ENCODE measurements around the gene TNIK. TPM values are rescaled to one million over a fixed set of nuclear protein-coding genes. Genes with fewer than 3 reads are reported as not detected.
A peak's percentile ranks its signal among the peaks of the same experiment; 100 is the strongest.

Gene TNIK
- total RNA-seq, 1 experiment from 2014 or later, result 0.47 TPM

GRCh38 chr3:171195686-171196085, 264.5 kb downstream of the TNIK start:
- Histone ChIP-seq H3K4me3 (no peak overlapping the region), H3K9me3 (replicated peaks) (no peaks in the 10 kb centered on the region), H3K36me3 (no peaks in the 10 kb centered on the region), H3K27ac (no peak overlapping the region), H3K4me1 (replicated peaks) (peaks cover 32% of the 10 kb centered on the region), H3K27me3 (replicated peaks) (no peaks in the 10 kb centered on the region)
- no peak for DNase-seq (ENCODE audit: low read depth in 1 of 2, low spot score in 2 of 2)

GRCh38 chr3:171194965-171195364, 265.2 kb downstream of the TNIK start:
- no peak for DNase-seq (ENCODE audit: low read depth in 1 of 2, low spot score in 2 of 2)
- Histone ChIP-seq H3K4me1 (replicated peaks) (peaks cover 24% of the 10 kb centered on the region), H3K9me3 (replicated peaks) (no peaks in the 10 kb centered on the region), H3K4me3 (no peak overlapping the region), H3K36me3 (no peaks in the 10 kb centered on the region), H3K27me3 (replicated peaks) (no peaks in the 10 kb centered on the region), H3K27ac (no peak overlapping the region)

GRCh38 chr3:171193693-171194092, 266.5 kb downstream of the TNIK start:
- Histone ChIP-seq H3K27me3 (replicated peaks) (no peaks in the 10 kb centered on the region), H3K9me3 (replicated peaks) (no peaks in the 10 kb centered on the region), H3K36me3 (no peaks in the 10 kb centered on the region), H3K27ac (no peak overlapping the region), H3K4me3 (no peak overlapping the region), H3K4me1 (replicated peaks) (peaks cover 17% of the 10 kb centered on the region)
- DNase-seq (ENCODE audit: low read depth in 1 of 2, low spot score in 2 of 2), result no peak

- no peaks in the 10 kb centered on the region for H3K27me3 ChIP-seq (replicated peaks)
- no peak overlapping the region for H3K4me3 ChIP-seq
- H3K36me3 ChIP-seq, result no peaks in the 10 kb centered on the region
- H3K9me3 ChIP-seq (replicated peaks), result no peaks in the 10 kb centered on the region
- no peak overlapping the region for H3K27ac ChIP-seq
- peaks cover 17% of the 10 kb centered on the region for H3K4me1 ChIP-seq (replicated peaks)
- peak; percentile 44 to 58 for DNase-seq (ENCODE audit: low read depth in 1 of 2, low spot score in 2 of 2)
These were observed 267.9 kb downstream of the TNIK start for GRCh38 chr3:171192176-171192854.

- Histone ChIP-seq H3K9me3 (replicated peaks) (no peaks in the 10 kb centered on the region), H3K36me3 (no peaks in the 10 kb centered on the region), H3K27me3 (replicated peaks) (no peaks in the 10 kb centered on the region), H3K27ac (no peak overlapping the region), H3K4me1 (replicated peaks) (peaks cover 22% of the 10 kb centered on the region), H3K4me3 (no peak overlapping the region)
- no peak for DNase-seq (ENCODE audit: low read depth in 1 of 2, low spot score in 2 of 2)
These were observed 269.5 kb downstream of the TNIK start for GRCh38 chr3:171190668-171191067.

GRCh38 chr3:171189394-171190080, 270.7 kb downstream of the TNIK start:
- Histone ChIP-seq H3K4me1 (replicated peaks) (peaks cover 33% of the 10 kb centered on the region), H3K27me3 (replicated peaks) (no peaks in the 10 kb centered on the region), H3K9me3 (replicated peaks) (no peaks in the 10 kb centered on the region), H3K27ac (no peak overlapping the region), H3K4me3 (no peak overlapping the region), H3K36me3 (no peaks in the 10 kb centered on the region)
- no peak for DNase-seq (ENCODE audit: low read depth in 1 of 2, low spot score in 2 of 2)

GRCh38 chr3:171187706-171188290, 272.4 kb downstream of the TNIK start:
- H3K36me3 ChIP-seq, result no peaks in the 10 kb centered on the region
- H3K4me3 ChIP-seq, result no peak overlapping the region
- H3K4me1 ChIP-seq (replicated peaks), result peaks cover 28% of the 10 kb centered on the region
- no peak overlapping the region for H3K27ac ChIP-seq
- peak in 1 of 2 experiments; percentile 23 for DNase-seq (ENCODE audit: low read depth in 1 of 2, low spot score in 2 of 2)
- no peaks in the 10 kb centered on the region for H3K9me3 ChIP-seq (replicated peaks)
- no peaks in the 10 kb centered on the region for H3K27me3 ChIP-seq (replicated peaks)

GRCh38 chr3:171186817-171187500, 273.2 kb downstream of the TNIK start:
- H3K4me1 ChIP-seq (replicated peaks), result peaks cover 20% of the 10 kb centered on the region
- H3K27me3 ChIP-seq (replicated peaks), result no peaks in the 10 kb centered on the region
- no peak for DNase-seq (ENCODE audit: low read depth in 1 of 2, low spot score in 2 of 2)
- H3K4me3 ChIP-seq, result no peak overlapping the region
- no peaks in the 10 kb centered on the region for H3K36me3 ChIP-seq
- H3K9me3 ChIP-seq (replicated peaks), result no peaks in the 10 kb centered on the region
- no peak overlapping the region for H3K27ac ChIP-seq

- Histone ChIP-seq H3K27ac (no peak overlapping the region), H3K4me3 (no peak overlapping the region), H3K27me3 (replicated peaks) (no peaks in the 10 kb centered on the region), H3K4me1 (replicated peaks) (peaks cover 18% of the 10 kb centered on the region; the same call in 1 of the 2 replicates), H3K9me3 (replicated peaks) (no peaks in the 10 kb centered on the region), H3K36me3 (no peaks in the 10 kb centered on the region)
- DNase-seq (ENCODE audit: low read depth in 1 of 2, low spot score in 2 of 2), result no peak
These were observed 273.8 kb downstream of the TNIK start for GRCh38 chr3:171186383-171186782.

- no peak for DNase-seq (ENCODE audit: low read depth in 1 of 2, low spot score in 2 of 2)
- Histone ChIP-seq H3K9me3 (replicated peaks) (no peaks in the 10 kb centered on the region), H3K4me3 (no peak overlapping the region), H3K36me3 (no peaks in the 10 kb centered on the region), H3K27me3 (replicated peaks) (no peaks in the 10 kb centered on the region), H3K27ac (no peak overlapping the region), H3K4me1 (replicated peaks) (peaks cover 18% of the 10 kb centered on the region; the same call in 1 of the 2 replicates)
These were observed 274.2 kb downstream of the TNIK start for GRCh38 chr3:171185959-171186358.

- H3K4me3 ChIP-seq, result no peak overlapping the region
- H3K27ac ChIP-seq, result no peak overlapping the region
- no peak for DNase-seq (ENCODE audit: low read depth in 1 of 2, low spot score in 2 of 2)
- H3K36me3 ChIP-seq, result no peaks in the 10 kb centered on the region
- H3K9me3 ChIP-seq (replicated peaks), result no peaks in the 10 kb centered on the region
- no peaks in the 10 kb centered on the region for H3K27me3 ChIP-seq (replicated peaks)
- peaks cover 18% of the 10 kb centered on the region; the same call in 1 of the 2 replicates for H3K4me1 ChIP-seq (replicated peaks)
These were observed 275.8 kb downstream of the TNIK start for GRCh38 chr3:171184372-171184771.

- no peak for DNase-seq (ENCODE audit: low read depth in 1 of 2, low spot score in 2 of 2)
- Histone ChIP-seq H3K4me1 (replicated peaks) (peaks cover 18% of the 10 kb centered on the region; the same call in 1 of the 2 replicates), H3K9me3 (replicated peaks) (no peaks in the 10 kb centered on the region), H3K27me3 (replicated peaks) (no peaks in the 10 kb centered on the region), H3K4me3 (no peak overlapping the region), H3K27ac (no peak overlapping the region), H3K36me3 (no peaks in the 10 kb centered on the region)
These were observed 277.2 kb downstream of the TNIK start for GRCh38 chr3:171183042-171183441.

GRCh38 chr3:171181907-171182690, 278.1 kb downstream of the TNIK start:
- Histone ChIP-seq H3K27ac (no peak overlapping the region), H3K9me3 (replicated peaks) (no peaks in the 10 kb centered on the region), H3K27me3 (replicated peaks) (no peaks in the 10 kb centered on the region), H3K4me3 (no peak overlapping the region), H3K36me3 (no peaks in the 10 kb centered on the region), H3K4me1 (replicated peaks) (peaks cover 18% of the 10 kb centered on the region; the same call in 1 of the 2 replicates)
- DNase-seq (ENCODE audit: low read depth in 1 of 2, low spot score in 2 of 2), result no peak

All from SJSA1 (cell line).